ENCODE measurements around the gene HOXA3.

DNA sequence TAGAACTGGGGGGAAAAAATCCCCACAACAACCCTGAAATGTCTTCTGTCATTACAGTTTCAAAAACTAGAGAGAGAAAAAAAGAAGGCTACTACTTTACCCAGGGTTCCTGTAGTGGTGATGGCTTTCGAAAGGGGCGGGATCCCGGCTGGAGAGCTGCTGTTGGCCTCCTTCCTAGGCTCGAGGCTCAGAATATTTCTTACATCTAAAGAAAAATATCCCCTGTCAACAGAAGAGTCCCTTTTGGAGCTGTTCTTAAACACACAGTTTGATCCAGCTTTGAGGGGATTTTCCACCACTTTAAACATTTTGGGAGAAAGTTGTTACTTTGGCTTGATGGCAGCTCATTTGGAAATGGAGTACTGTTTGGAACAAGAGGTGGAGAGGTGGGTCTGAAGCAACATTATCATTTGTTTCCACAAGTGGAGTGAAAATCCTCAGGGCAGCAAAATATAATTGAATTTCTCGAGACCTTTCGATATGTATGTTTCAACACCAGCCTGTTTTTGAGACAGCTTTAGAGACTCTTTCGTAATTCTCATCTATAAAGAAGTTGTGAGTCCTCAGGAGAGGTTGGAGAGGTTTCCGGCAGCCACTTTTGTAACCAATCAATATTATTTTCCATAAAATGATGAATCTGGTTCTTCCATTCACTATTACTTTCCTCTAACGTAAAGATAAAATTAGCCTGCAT is 42.5 kb upstream of the HOXA3 start:
- TF ChIP-seq CTCF (IDR thresholded peaks at IDR 0.05; ENCODE audit: low read depth, low read length) (no peak), MYC (IDR thresholded peaks at IDR 0.05; ENCODE audit: low read depth, low read length) (peak; percentile 23; the same call in 1 of the 2 replicates), POLR2A (IDR thresholded peaks at IDR 0.05; ENCODE audit: extremely low read depth, insufficient read length) (no peak)
- TF ChIP-seq, protein P1, sequence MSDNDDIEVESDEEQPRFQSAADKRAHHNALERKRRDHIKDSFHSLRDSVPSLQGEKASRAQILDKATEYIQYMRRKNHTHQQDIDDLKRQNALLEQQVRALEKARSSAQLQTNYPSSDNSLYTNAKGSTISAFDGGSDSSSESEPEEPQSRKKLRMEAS (IDR thresholded peaks at IDR 0.05; ENCODE audit: low read depth, low read length), result no peak

All from NB4 (cell line).